Neutrophil (primary cell): ENCODE measurements around the gene TTC1.
"Not testable (repeated sequence)": the region's sequence is repeated elsewhere in the genome, so short reads cannot be mapped to it uniquely, and the experiment has no call there.

Source experiments
- H3K27ac ChIP-seq: fragments of 200-600 bp; sonication (generic); 2 replicates; pipeline ENCODE4 v1.5.1; 2016; ENCODE audit warnings: mild to moderate bottlenecking, moderate library complexity
- H3K27me3 ChIP-seq: fragments of 200-600 bp; sonication (generic); 2 replicates; pipeline ENCODE4 v1.6.0; 2016; ENCODE audit warnings: mild to moderate bottlenecking
- H3K36me3 ChIP-seq: fragments of 200-600 bp; sonication (generic); 2 replicates; pipeline ENCODE4 v1.5.1; 2017
- H3K4me1 ChIP-seq, 2 experiments: fragments of 200-600 bp in 1 of 2; sonication (generic) in 1 of 2; 1 replicate in 1 of 2; 2 replicates in 1 of 2; pipeline versions ENCODE4 v1.5.1 to v1.6.1; 2013 to 2016; ENCODE audit warnings: low read depth in 1 of 2, low read length in 1 of 2, mild to moderate bottlenecking in 1 of 2, moderate library complexity in 1 of 2; ENCODE audit not compliant: control insufficient read depth in 1 of 2, insufficient read depth in 1 of 2
- H3K4me3 ChIP-seq, 2 experiments: fragments of 200-600 bp in 1 of 2; sonication (generic) in 1 of 2; 1 replicate in 1 of 2; 2 replicates in 1 of 2; pipeline ENCODE4 v1.5.1; 2013 to 2016; ENCODE audit warnings: low read depth in 1 of 2, low read length in 1 of 2, mild to moderate bottlenecking in 1 of 2, moderate library complexity in 1 of 2
- H3K9me3 ChIP-seq: fragments of 200-600 bp; sonication (generic); 2 replicates; pipeline ENCODE4 v1.5.1; 2016
- TF ChIP-seq, protein P1 (sequence below): fragments of 200-600 bp; sonication (generic); IDR thresholded peaks from 2 replicates; pipeline ENCODE4 v1.5.1; 2016; ENCODE audit warnings: antibody characterized with exemption

TTC1 gene

DNA sequence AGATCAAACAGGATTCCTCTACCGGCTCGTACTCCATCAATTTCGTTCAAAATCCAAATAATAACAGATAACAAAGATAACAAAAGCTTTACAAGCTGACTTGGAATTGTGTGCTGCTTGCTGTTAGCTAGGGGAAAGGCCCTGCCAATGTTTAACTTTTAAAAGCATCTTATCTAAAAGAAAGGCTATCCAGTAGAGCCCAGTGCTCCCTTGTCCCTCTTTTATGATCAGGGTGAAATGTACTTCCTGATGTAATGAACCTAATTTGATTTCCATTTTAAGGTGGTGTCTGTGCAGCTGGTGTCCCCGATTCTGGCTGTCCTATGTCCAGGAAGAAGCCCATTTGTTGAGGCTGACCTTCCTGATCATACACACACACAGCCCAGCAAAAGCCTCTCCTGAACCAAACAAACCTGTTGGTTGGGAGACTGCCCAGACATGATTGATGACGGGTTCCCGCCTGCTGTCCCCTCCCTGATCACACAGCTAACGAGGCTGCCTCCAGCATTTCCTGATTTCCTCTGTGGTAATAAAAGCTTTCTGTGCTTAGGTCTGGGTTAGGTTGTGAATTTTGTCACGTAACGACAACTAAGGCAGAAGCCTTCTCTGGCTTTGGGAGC, 56.2 kb downstream of the TTC1 start:
- Histone ChIP-seq H3K36me3 (peaks cover 89% of the 10 kb centered on the region), H3K4me3 (no peak overlapping the region), H3K9me3 (no peaks in the 10 kb centered on the region), H3K27me3 (no peaks in the 10 kb centered on the region), H3K27ac (no peak overlapping the region), H3K4me1 (no peaks in the 10 kb centered on the region)
- TF ChIP-seq, protein P1, sequence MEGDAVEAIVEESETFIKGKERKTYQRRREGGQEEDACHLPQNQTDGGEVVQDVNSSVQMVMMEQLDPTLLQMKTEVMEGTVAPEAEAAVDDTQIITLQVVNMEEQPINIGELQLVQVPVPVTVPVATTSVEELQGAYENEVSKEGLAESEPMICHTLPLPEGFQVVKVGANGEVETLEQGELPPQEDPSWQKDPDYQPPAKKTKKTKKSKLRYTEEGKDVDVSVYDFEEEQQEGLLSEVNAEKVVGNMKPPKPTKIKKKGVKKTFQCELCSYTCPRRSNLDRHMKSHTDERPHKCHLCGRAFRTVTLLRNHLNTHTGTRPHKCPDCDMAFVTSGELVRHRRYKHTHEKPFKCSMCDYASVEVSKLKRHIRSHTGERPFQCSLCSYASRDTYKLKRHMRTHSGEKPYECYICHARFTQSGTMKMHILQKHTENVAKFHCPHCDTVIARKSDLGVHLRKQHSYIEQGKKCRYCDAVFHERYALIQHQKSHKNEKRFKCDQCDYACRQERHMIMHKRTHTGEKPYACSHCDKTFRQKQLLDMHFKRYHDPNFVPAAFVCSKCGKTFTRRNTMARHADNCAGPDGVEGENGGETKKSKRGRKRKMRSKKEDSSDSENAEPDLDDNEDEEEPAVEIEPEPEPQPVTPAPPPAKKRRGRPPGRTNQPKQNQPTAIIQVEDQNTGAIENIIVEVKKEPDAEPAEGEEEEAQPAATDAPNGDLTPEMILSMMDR, result no peak

- not testable (repeated sequence) for H3K4me3 ChIP-seq, H3K27me3 ChIP-seq, H3K9me3 ChIP-seq, H3K27ac ChIP-seq
- peaks cover 9 to 13% of the 10 kb centered on the region in 2 experiments for H3K4me1 ChIP-seq
- peaks cover 53% of the 10 kb centered on the region for H3K36me3 ChIP-seq
Observed at GRCh38 chr5:160069120-160069519, 60.2 kb downstream of the TTC1 start.

GRCh38 chr5:160071516-160071915, 62.6 kb downstream of the TTC1 start:
- H3K27ac ChIP-seq, result peak overlapping the region; percentile 20
- no peaks in the 10 kb centered on the region for H3K9me3 ChIP-seq
- H3K36me3 ChIP-seq, result peaks cover 29% of the 10 kb centered on the region
- TF ChIP-seq, protein P1, result no peak
- H3K4me1 ChIP-seq, result peaks cover 9 to 13% of the 10 kb centered on the region in 2 experiments
- no peaks in the 10 kb centered on the region for H3K27me3 ChIP-seq
- H3K4me3 ChIP-seq, result no peak overlapping the region

DNA sequence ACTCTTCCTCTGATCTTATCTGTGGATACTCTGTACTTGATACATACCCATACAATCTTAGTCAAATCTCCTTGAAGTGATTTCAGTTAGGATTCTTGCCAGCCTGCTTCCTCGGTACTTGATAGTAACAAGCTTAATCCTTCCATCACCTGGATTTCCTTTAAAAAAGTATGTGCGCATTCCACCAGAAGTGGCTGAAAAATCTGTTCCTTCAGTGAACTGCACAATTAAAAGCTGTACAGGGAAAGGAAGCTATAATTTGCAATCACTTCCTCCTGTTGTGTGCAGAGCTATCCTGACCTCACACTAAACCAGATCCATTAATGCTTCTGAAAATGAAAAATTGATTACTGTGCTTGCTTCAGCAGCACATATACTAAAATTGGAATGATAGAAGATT, 63.0 kb downstream of the TTC1 start:
- H3K4me3 ChIP-seq, result no peak overlapping the region
- H3K4me1 ChIP-seq, result peaks cover 9 to 13% of the 10 kb centered on the region in 2 experiments
- peak overlapping the region; percentile 20 for H3K27ac ChIP-seq
- no peaks in the 10 kb centered on the region for H3K9me3 ChIP-seq
- no peaks in the 10 kb centered on the region for H3K27me3 ChIP-seq
- TF ChIP-seq, protein P1, result no peak
- peaks cover 25% of the 10 kb centered on the region for H3K36me3 ChIP-seq

- TF ChIP-seq, protein P1, result no peak
- no peaks in the 10 kb centered on the region for H3K27me3 ChIP-seq
- H3K36me3 ChIP-seq, result peaks cover 22% of the 10 kb centered on the region
- H3K4me1 ChIP-seq, result peaks cover 9 to 13% of the 10 kb centered on the region in 2 experiments
- H3K9me3 ChIP-seq, result no peaks in the 10 kb centered on the region
- H3K4me3 ChIP-seq, result no peak overlapping the region
- no peak overlapping the region for H3K27ac ChIP-seq
Observed at GRCh38 chr5:160075073-160075472, 66.1 kb downstream of the TTC1 start.

DNA sequence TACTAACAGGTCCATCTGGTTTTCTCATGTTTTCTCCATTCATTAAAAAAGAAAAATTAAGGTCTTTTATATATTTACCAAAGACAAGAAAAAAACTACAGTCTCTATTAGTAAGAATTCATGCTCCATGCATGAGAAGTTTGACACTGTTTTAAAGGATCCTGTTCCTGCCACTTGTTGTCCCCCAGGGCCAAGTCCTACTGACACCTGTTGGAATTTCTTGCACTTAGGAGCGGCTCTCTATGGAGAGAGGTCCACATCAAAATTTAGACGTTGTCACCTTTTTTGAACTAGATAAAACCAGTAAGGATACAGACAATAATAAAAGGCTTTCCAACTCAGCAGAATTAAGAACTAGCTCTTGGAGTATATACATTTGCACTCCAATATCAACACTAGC, 68.1 kb downstream of the TTC1 start:
- H3K27ac ChIP-seq, result no peak overlapping the region
- no peak overlapping the region for H3K4me3 ChIP-seq
- no peaks in the 10 kb centered on the region for H3K9me3 ChIP-seq
- TF ChIP-seq, protein P1, result no peak
- peaks cover 2 to 9% of the 10 kb centered on the region in 2 experiments for H3K4me1 ChIP-seq
- H3K27me3 ChIP-seq, result no peaks in the 10 kb centered on the region
- peaks cover 22% of the 10 kb centered on the region for H3K36me3 ChIP-seq
